Measurements from ENCODE around the gene FYCO1. TPM values are rescaled to one million over a fixed set of nuclear protein-coding genes. Genes with fewer than 3 reads are reported as not detected.

FYCO1 gene
- total RNA-seq, 1 donor from 2014 or later: 31.8 TPM

GRCh38 chr3:45992133-45992729 lies 3.4 kb downstream of the FYCO1 start:
- no peak overlapping the region for H3K27ac Mint-ChIP-seq (ENCODE audit: unreplicated experiment)
- no peaks in the 10 kb centered on the region for H3K9me3 Mint-ChIP-seq (ENCODE audit: unreplicated experiment)
- TF ChIP-seq CTCF (IDR thresholded peaks at IDR 0.05): no peak
- H3K36me3 Mint-ChIP-seq (ENCODE audit: unreplicated experiment): no peaks in the 10 kb centered on the region
- DNase-seq (ENCODE audit: extremely low spot score, unreplicated experiment): no peak
- peaks cover 18% of the 10 kb centered on the region for H3K4me1 Mint-ChIP-seq (ENCODE audit: unreplicated experiment)
- H3K4me3 Mint-ChIP-seq (ENCODE audit: unreplicated experiment): no peak overlapping the region
- H3K27me3 Mint-ChIP-seq (ENCODE audit: unreplicated experiment): no peaks in the 10 kb centered on the region

- H3K9me3 Mint-ChIP-seq (ENCODE audit: unreplicated experiment): no peaks in the 10 kb centered on the region
- no peaks in the 10 kb centered on the region for H3K36me3 Mint-ChIP-seq (ENCODE audit: unreplicated experiment)
- no peak for DNase-seq (ENCODE audit: extremely low spot score, unreplicated experiment)
- no peak for TF ChIP-seq CTCF (IDR thresholded peaks at IDR 0.05)
- H3K4me1 Mint-ChIP-seq (ENCODE audit: unreplicated experiment): peaks cover 27% of the 10 kb centered on the region
- H3K27ac Mint-ChIP-seq (ENCODE audit: unreplicated experiment): no peak overlapping the region
- no peak overlapping the region for H3K4me3 Mint-ChIP-seq (ENCODE audit: unreplicated experiment)
- H3K27me3 Mint-ChIP-seq (ENCODE audit: unreplicated experiment): no peaks in the 10 kb centered on the region
Observed at GRCh38 chr3:45991341-45991740, 4.3 kb downstream of the FYCO1 start.

GRCh38 chr3:45990181-45990580 lies 5.4 kb downstream of the FYCO1 start:
- no peaks in the 10 kb centered on the region for H3K36me3 Mint-ChIP-seq (ENCODE audit: unreplicated experiment)
- no peaks in the 10 kb centered on the region for H3K27me3 Mint-ChIP-seq (ENCODE audit: unreplicated experiment)
- TF ChIP-seq CTCF (IDR thresholded peaks at IDR 0.05): no peak
- DNase-seq (ENCODE audit: extremely low spot score, unreplicated experiment): no peak
- no peaks in the 10 kb centered on the region for H3K9me3 Mint-ChIP-seq (ENCODE audit: unreplicated experiment)
- peaks cover 29% of the 10 kb centered on the region for H3K4me1 Mint-ChIP-seq (ENCODE audit: unreplicated experiment)
- no peak overlapping the region for H3K27ac Mint-ChIP-seq (ENCODE audit: unreplicated experiment)
- H3K4me3 Mint-ChIP-seq (ENCODE audit: unreplicated experiment): no peak overlapping the region

DNA sequence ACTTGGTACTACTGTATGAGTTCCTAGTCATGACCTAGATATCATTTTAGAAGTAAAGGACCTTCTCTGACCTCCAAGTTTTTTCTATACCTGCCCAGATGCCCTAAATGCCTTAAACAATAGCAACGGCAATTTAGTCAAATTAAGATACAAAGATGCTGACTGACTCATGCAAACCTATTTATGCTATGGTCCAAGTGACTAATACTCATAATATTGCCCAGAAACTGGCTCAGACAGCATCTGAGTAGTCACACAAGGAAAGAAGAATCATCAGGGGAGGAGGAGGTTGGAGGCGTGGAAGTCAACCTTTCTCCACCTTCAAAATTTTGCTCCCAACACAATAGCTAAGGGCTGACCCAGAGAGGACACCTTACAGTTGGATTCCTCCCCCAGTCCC lies 6.8 kb downstream of the FYCO1 start:
- DNase-seq (ENCODE audit: extremely low spot score, unreplicated experiment): no peak
- no peaks in the 10 kb centered on the region for H3K9me3 Mint-ChIP-seq (ENCODE audit: unreplicated experiment)
- TF ChIP-seq CTCF (IDR thresholded peaks at IDR 0.05): no peak
- peaks cover 26% of the 10 kb centered on the region for H3K4me1 Mint-ChIP-seq (ENCODE audit: unreplicated experiment)
- H3K36me3 Mint-ChIP-seq (ENCODE audit: unreplicated experiment): peaks cover 5% of the 10 kb centered on the region
- no peak overlapping the region for H3K27ac Mint-ChIP-seq (ENCODE audit: unreplicated experiment)
- no peaks in the 10 kb centered on the region for H3K27me3 Mint-ChIP-seq (ENCODE audit: unreplicated experiment)
- H3K4me3 Mint-ChIP-seq (ENCODE audit: unreplicated experiment): no peak overlapping the region

DNA sequence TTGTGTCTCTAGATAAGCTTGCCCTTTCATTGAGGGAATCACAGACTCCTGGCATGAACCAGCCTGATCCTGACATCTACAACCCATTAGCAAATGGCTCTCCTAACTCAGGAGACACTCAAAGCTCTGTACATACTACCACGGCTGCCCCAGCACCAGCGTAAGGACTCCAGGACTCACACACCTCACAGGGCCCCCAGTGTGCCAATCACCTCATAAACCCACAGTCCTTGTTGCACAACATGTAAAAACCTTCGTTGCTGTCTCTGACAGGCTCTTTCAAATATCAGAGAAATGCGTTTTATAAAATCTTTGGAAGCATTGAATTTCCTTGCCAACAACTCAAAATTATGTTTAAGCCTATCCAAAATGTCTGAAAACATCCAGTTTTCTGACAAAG lies 7.3 kb downstream of the FYCO1 start:
- no peak for TF ChIP-seq CTCF (IDR thresholded peaks at IDR 0.05)
- Mint-ChIP-seq H3K4me1 (ENCODE audit: unreplicated experiment) (peaks cover 26% of the 10 kb centered on the region), H3K27ac (ENCODE audit: unreplicated experiment) (peak overlapping the region; percentile 16), H3K36me3 (ENCODE audit: unreplicated experiment) (peaks cover 9% of the 10 kb centered on the region), H3K4me3 (ENCODE audit: unreplicated experiment) (no peak overlapping the region), H3K9me3 (ENCODE audit: unreplicated experiment) (no peaks in the 10 kb centered on the region), H3K27me3 (ENCODE audit: unreplicated experiment) (no peaks in the 10 kb centered on the region)
- no peak for DNase-seq (ENCODE audit: extremely low spot score, unreplicated experiment)
